ENCODE data around the gene SPSB3.

The SPSB3 gene

GRCh38 chr16:1782408-1783264, at the start of gene SPSB3, which contains the start of gene NUBP2:
TSS of gene SPSB3 (minus strand) at chr16:1782571. CDS start at chr16:1781483, 1,088 bp downstream.
TSS of gene NUBP2 (plus strand) at chr16:1782960. CDS start at chr16:1783021, 61 bp downstream.
- DNase-seq (ENCODE audit: low read depth): peak; percentile 91

- DNase-seq (ENCODE audit: low read depth): no peak
These were observed 49.1 kb upstream of the SPSB3 start for GRCh38 chr16:1831186-1832075.

- DNase-seq (ENCODE audit: low read depth): no peak
These were observed 47.8 kb upstream of the SPSB3 start for GRCh38 chr16:1830213-1830612.

GRCh38 chr16:1828645-1829410, 46.5 kb upstream of the SPSB3 start:
- no peak for DNase-seq (ENCODE audit: low read depth)

- DNase-seq (ENCODE audit: low read depth): peak; percentile 86
These were observed 44.6 kb upstream of the SPSB3 start, which contains the start of the genes FAHD1 and HAGH for GRCh38 chr16:1826691-1827573. TSS of gene FAHD1 (plus strand) at chr16:1827206. CDS start at chr16:1827239, 33 bp downstream. TSS of gene HAGH (minus strand) at chr16:1826825. CDS start at chr16:1826787, 38 bp downstream.

GRCh38 chr16:1825864-1826690, 43.7 kb upstream of the SPSB3 start:
- DNase-seq (ENCODE audit: low read depth): peak; percentile 53

GRCh38 chr16:1825381-1825863, 43.1 kb upstream of the SPSB3 start:
- no peak for DNase-seq (ENCODE audit: low read depth)

- no peak for DNase-seq (ENCODE audit: low read depth)
These were observed 41.5 kb upstream of the SPSB3 start for GRCh38 chr16:1823821-1824220.

- no peak for DNase-seq (ENCODE audit: low read depth)
These were observed 40.4 kb upstream of the SPSB3 start for GRCh38 chr16:1822801-1823200.

- DNase-seq (ENCODE audit: low read depth): no peak
These were observed 39.7 kb upstream of the SPSB3 start for GRCh38 chr16:1821861-1822611.

GRCh38 chr16:1820946-1821290, 38.5 kb upstream of the SPSB3 start:
- DNase-seq (ENCODE audit: low read depth): no peak

- no peak for DNase-seq (ENCODE audit: low read depth)
These were observed 38.0 kb upstream of the SPSB3 start for GRCh38 chr16:1820096-1820945.

GRCh38 chr16:1819611-1820010, 37.2 kb upstream of the SPSB3 start:
- DNase-seq (ENCODE audit: low read depth): no peak

- DNase-seq (ENCODE audit: low read depth): no peak
These were observed 36.6 kb upstream of the SPSB3 start for GRCh38 chr16:1818873-1819525.

GRCh38 chr16:1818204-1818872, 36.0 kb upstream of the SPSB3 start:
- DNase-seq (ENCODE audit: low read depth): no peak

- no peak for DNase-seq (ENCODE audit: low read depth)
These were observed 35.3 kb upstream of the SPSB3 start for GRCh38 chr16:1817716-1818115.

- no peak for DNase-seq (ENCODE audit: low read depth)
These were observed 34.9 kb upstream of the SPSB3 start for GRCh38 chr16:1817276-1817589.

Data from activated T-cell treated with anti-CD3 and anti-CD28 coated beads for 1 hour (primary cell).